Tibial nerve (tissue), 4 donors: ENCODE results near the gene SFTA2. TPM values are rescaled to one million over a fixed set of nuclear protein-coding genes. Genes with fewer than 3 reads are reported as not detected.

Source experiments
- DNase-seq, 2 donors: peaks; one replicate each; pipeline ENCODE4 v3.0.0-alpha.2; 2019; ENCODE audit warnings: low spot score in 2 of 2
- H3K27ac ChIP-seq, 4 donors: fragments of 200-600 bp; sonication (generic) in 3 of 4; one replicate each; pipeline ENCODE4 v1.5.1; 2017 to 2019; ENCODE audit warnings: mild to moderate bottlenecking in 1 of 4
- H3K27me3 ChIP-seq, 2 donors: fragments of 200-600 bp; sonication (generic) in 1 of 2; one replicate each; pipeline versions ENCODE4 v1.5.1 to v1.6.0; 2017 to 2019
- H3K36me3 ChIP-seq, 3 donors: fragments of 200-600 bp; sonication (generic); one replicate each; pipeline ENCODE4 v1.5.1; 2018 to 2019
- H3K4me1 ChIP-seq, 4 donors: fragments of 200-600 bp; sonication (generic) in 3 of 4; one replicate each; pipeline ENCODE4 v1.5.1; 2017 to 2019
- H3K4me3 ChIP-seq, 4 donors: fragments of 200-600 bp; sonication (generic) in 3 of 4; one replicate each; pipeline ENCODE4 v1.5.1; 2017 to 2019; ENCODE audit warnings: mild to moderate bottlenecking in 1 of 4, moderate library complexity in 1 of 4
- H3K9me3 ChIP-seq, 4 donors: fragments of 200-600 bp; sonication (generic) in 3 of 4; one replicate each; pipeline ENCODE4 v1.5.1; 2017 to 2019
- CTCF ChIP-seq, 5 experiments: fragments of 200-600 bp in 3 of 5; fragments of 450-650 bp in 2 of 5; sonication (generic) in 3 of 5; IDR thresholded peaks; one replicate each; pipeline ENCODE4 v1.5.1; 2016 to 2019; ENCODE audit warnings: antibody characterized with exemption in 5 of 5, mild to moderate bottlenecking in 3 of 5, moderate library complexity in 2 of 5
- EP300 ChIP-seq, 2 donors: sonication (generic); formaldehyde crosslinking; IDR thresholded peaks; one replicate each; pipeline ENCODE4 v1.6.1; 2017; ENCODE audit warnings: antibody characterized with exemption in 2 of 2, mild to moderate bottlenecking in 1 of 2
- POLR2A ChIP-seq, 2 donors: fragments of 450-650 bp; IDR thresholded peaks; one replicate each; pipeline ENCODE4 v1.6.1; 2017; ENCODE audit warnings: antibody characterized with exemption in 2 of 2, mild to moderate bottlenecking in 2 of 2, moderate library complexity in 2 of 2
- WGBS, 2 donors: methylation state at CpG; one replicate each; pipeline ENCODE4 v1.1.5; 2018; 5-methylcytosine and 5-hydroxymethylcytosine counted together
- total RNA-seq, 4 donors: library from RNA; depleted of rRNA; stranded (reverse); fragments of >200 nt; gene quantifications; one replicate each; pipeline ENCODE4 v1.1.0, GENCODE V29; 2016

The SFTA2 gene
- total RNA-seq, 4 donors from 2014 or later = not detected

GRCh38 chr6:30917487-30917886, 14.5 kb downstream of the SFTA2 start:
- peaks cover 0 to 67% (median 21%) of the 10 kb centered on the region in 3 donors for H3K36me3 ChIP-seq
- WGBS, 2 donors = 77 to 79% methylated on average over 8 of the region's 8 CpGs
- H3K9me3 ChIP-seq = no peaks in the 10 kb centered on the region
- no peak for DNase-seq
- H3K27me3 ChIP-seq = no peaks in the 10 kb centered on the region
- no peak overlapping the region for H3K27ac ChIP-seq
- TF ChIP-seq POLR2A (IDR thresholded peaks at IDR 0.05) (no peak), CTCF (IDR thresholded peaks at IDR 0.05) (no peak), EP300 (IDR thresholded peaks at IDR 0.05) (no peak)
- no peak overlapping the region for H3K4me3 ChIP-seq
- H3K4me1 ChIP-seq = peaks cover 0 to 34% (median 12%) of the 10 kb centered on the region in 4 donors

GRCh38 chr6:30917041-30917440, 14.9 kb downstream of the SFTA2 start:
- Histone ChIP-seq H3K4me3 (no peak overlapping the region), H3K4me1 (peaks cover 0 to 34% (median 12%) of the 10 kb centered on the region in 4 donors), H3K9me3 (no peaks in the 10 kb centered on the region), H3K36me3 (peaks cover 0 to 67% (median 21%) of the 10 kb centered on the region in 3 donors), H3K27me3 (no peaks in the 10 kb centered on the region), H3K27ac (no peak overlapping the region)
- no peak for DNase-seq
- WGBS, 2 donors = 87 to 88% methylated on average over 7 of the region's 7 CpGs
- TF ChIP-seq POLR2A (IDR thresholded peaks at IDR 0.05) = no peak
- TF ChIP-seq CTCF (IDR thresholded peaks at IDR 0.05) = no peak
- TF ChIP-seq EP300 (IDR thresholded peaks at IDR 0.05) = no peak

GRCh38 chr6:30915591-30915946, 16.4 kb downstream of the SFTA2 start:
- H3K4me3 ChIP-seq = no peak overlapping the region
- TF ChIP-seq CTCF (IDR thresholded peaks at IDR 0.05) (peak; percentile 49 to 78 (median 55)), EP300 (IDR thresholded peaks at IDR 0.05) (no peak), POLR2A (IDR thresholded peaks at IDR 0.05) (no peak)
- H3K4me1 ChIP-seq = peaks cover 0 to 34% (median 12%) of the 10 kb centered on the region in 4 donors
- peak in 1 of 2 donors; percentile 46 for DNase-seq
- WGBS, 2 donors = 10 to 14% methylated on average over 5 of the region's 5 CpGs
- no peaks in the 10 kb centered on the region for H3K27me3 ChIP-seq
- peaks cover 0 to 67% (median 7%) of the 10 kb centered on the region in 3 donors for H3K36me3 ChIP-seq
- H3K27ac ChIP-seq = peak overlapping the region; percentile 81 to 97 (median 92)
- H3K9me3 ChIP-seq = no peaks in the 10 kb centered on the region

GRCh38 chr6:30914854-30915590, 16.9 kb downstream of the SFTA2 start:
- no peak for DNase-seq

More at GRCh38 chr6:30914854-30915590, 16.9 kb downstream of the SFTA2 start:
- WGBS, 2 donors = 28 to 41% methylated on average over 17 of the region's 17 CpGs
- Histone ChIP-seq H3K4me1 (peaks cover 0 to 34% (median 12%) of the 10 kb centered on the region in 4 donors), H3K27me3 (no peaks in the 10 kb centered on the region), H3K4me3 (peak overlapping the region; percentile 39 to 75 (median 57)), H3K36me3 (peaks cover 0 to 67% (median 7%) of the 10 kb centered on the region in 3 donors), H3K27ac (peak overlapping the region; percentile 81 to 97 (median 92)), H3K9me3 (no peaks in the 10 kb centered on the region)
- TF ChIP-seq EP300 (IDR thresholded peaks at IDR 0.05) = no peak
- no peak for TF ChIP-seq POLR2A (IDR thresholded peaks at IDR 0.05)
- no peak for TF ChIP-seq CTCF (IDR thresholded peaks at IDR 0.05)
